ENCODE data around the gene PELI2.
A peak's percentile ranks its signal among the peaks of the same experiment; 100 is the strongest.

Gene PELI2

DNA sequence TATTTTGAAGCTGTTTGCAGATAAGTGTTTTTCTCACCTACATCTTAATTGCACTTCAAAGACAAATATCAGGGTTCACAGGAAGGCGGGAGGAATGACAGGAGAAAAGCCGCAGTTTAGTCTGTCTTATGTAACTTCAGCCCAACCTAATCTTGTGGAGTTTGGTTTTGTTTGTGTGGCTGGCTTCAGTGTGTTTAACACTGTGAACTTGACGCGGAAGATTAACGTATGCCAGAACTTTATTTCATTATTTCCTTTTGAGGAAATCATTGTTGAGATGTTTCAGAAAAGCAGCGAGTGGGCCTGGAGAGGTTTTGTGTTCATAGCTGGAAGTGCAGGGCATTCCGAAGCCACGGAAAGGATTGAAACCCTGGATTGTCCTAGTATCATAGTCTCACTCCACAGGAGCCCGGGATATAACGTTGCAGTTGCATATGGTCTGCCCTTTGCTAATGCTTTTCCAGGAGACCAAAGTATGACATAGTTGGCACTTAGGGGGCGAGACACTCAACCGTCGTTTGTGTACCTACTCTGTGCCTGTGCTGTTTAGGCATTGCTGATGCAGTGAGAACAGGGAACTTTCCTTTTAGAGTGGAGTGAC lies 2.0 kb downstream of the PELI2 start:
- DNase-seq: no peak

DNA sequence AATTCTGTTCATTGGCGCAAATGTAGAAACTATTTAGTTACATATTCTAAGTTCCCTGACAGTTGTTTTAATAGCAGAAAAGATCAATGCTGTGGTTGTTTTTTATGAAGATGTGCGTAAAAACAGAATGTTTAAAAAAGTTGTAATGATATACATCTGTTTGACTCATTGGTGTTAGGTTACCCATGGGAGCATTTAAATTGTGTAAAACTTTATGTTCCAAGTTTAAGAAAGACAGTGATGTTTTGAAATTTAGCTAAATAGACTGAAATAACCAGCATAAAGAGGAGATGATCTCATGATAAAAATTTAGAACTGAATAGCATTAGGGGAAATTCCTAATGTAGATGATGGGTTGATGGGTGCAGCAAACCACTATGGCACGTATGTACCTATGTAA lies 3.6 kb downstream of the PELI2 start:
- no peak for DNase-seq

DNA sequence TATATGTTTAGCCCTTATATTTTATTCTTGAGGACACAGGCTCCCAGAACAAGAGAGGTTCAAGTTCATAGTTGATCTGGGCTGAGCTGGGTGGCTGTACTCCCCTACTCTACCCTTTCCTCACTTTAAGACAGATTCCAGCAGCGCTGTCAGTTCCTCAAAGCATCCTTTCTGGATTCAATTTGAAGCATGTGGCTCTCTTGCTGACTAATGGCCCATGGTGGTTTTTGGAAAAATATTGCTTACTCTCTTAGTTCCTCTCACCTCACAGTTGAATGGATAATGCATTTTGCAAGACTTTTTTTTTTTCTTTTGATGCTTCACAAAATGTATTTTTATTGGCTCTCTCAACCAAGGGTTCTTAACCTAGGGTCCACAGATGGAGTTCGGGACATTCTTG lies 4.1 kb downstream of the PELI2 start:
- no peak for DNase-seq

DNA sequence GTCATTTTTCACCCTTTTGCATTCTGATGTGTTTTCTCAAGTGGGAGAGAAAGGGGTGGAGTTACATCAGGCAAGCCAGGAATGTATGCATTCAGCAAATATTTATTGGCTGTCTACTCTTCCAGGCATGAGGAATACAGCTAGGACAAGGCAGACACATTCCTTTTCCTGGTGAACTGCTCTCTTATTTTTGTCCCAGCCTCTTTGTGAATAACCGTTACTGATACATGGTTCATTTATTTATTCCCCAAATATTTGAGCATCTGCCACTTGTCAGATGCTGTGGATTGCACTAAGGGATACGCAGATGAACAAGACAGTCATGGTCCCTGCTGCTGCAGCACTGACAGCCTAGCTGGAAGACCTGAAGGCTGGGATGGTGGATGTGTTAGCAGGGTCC lies 6.1 kb downstream of the PELI2 start:
- no peak for DNase-seq

DNA sequence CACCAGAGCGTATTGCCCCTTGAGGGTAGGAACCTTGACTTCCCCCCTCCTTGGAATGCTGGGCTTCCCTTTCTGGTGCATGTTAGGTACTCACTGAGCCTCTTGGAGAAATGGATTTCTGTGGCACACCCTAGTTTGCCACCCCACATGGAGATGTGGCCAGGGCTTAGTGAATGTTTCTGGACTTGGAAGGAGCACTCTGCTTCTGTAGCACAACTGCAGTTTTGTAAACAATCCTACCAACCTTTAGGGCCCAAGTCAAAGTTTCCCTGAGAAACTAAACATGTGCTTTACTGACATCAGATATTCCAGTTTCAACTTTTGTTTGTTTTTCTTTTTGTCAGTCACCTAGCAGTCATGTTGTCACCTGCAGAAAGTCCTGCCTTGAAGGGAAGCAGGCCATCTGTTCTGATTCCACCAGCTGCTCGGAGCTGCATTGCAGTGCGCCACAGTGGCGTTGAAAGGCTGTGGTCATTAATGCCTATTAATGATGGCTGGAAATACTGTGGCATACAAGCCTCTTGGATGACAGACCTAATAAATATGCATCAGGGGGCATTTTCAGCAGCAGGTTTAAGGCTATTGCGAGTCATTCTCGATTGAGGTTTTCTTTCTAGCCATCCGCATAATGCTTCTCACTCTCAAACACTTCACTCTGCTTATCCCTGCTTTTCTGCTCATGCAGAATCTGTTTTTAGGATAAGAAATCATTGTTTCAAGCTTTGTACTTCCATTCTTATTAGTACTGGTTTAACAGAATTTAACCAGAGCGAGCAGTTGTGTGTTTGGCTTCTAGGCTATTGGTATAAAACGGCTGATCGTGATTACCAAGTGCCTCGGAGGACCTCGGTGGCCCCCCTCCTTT lies 7.8 kb downstream of the PELI2 start:
- no peak for DNase-seq

DNA sequence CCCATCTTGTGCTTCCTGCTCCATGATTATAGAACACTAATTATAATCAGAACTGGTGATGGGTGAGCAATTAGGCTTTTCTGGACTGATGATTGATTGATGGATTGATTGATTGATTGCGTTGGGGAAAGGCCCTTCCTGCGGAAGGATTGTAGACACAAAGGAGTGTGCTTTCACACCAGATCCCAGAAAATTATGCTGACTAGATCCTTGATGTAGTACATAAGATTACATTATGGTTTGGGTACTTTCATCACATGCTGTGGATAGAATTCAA lies 8.4 kb downstream of the PELI2 start:
- no peak for DNase-seq

DNA sequence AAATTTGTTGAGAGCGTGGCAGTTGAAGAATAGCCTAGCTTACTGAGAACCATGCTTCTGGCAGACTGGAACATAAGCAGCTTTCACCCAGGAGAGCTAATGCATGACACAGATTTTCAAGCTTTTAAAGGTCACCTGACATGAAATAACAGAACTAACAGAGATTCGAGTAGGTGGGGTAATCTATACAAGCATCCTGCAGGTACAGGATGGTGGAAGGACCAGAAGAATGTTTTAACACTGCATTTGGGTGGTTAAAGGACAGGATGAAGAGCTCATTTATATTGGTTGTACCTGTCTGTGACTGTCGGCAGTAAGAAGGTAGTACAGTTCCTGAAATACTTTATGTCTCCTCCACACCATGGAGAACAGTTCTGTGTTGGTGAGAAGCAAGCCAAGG lies 8.9 kb downstream of the PELI2 start:
- DNase-seq: no peak

DNA sequence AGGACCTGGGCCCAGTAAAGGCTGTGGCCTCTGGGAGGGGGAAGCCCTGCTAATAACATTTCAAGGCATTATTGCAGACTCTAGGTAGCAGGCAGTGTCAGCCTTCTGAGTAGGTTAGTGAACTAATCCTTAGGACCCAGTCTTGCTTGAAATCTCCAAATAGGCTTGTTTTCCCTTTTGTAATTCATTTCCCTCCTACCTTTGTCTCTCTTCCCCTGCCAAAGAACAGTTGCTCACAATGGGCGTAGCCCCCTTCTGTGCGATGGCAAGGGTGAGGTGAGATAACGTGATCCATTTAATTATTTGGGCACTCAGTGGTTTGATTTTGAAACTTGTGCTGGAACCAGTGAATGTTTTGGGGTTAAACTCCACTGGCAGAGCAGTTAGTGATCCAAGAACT lies 10.9 kb downstream of the PELI2 start:
- no peak for DNase-seq

DNA sequence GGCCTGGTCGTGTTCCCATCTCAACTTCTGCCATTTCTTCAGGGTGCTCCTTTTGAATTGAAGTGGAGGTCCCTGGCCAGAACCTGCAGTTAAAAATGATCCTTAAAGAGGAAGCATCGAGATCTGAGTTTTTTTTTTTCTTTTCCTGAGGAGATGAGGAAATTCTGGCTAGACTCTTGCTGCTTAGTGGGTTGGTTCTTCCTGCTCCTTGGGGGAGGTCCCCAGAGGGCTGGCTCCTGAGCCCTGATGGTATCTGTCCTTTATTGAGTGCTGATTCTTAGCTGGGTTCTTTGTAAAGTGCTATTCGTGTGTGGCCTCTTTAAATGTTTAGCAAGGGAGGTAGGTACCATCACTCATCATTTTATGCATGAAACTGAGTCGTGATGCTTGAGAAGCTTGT lies 11.7 kb downstream of the PELI2 start:
- no peak for DNase-seq

DNA sequence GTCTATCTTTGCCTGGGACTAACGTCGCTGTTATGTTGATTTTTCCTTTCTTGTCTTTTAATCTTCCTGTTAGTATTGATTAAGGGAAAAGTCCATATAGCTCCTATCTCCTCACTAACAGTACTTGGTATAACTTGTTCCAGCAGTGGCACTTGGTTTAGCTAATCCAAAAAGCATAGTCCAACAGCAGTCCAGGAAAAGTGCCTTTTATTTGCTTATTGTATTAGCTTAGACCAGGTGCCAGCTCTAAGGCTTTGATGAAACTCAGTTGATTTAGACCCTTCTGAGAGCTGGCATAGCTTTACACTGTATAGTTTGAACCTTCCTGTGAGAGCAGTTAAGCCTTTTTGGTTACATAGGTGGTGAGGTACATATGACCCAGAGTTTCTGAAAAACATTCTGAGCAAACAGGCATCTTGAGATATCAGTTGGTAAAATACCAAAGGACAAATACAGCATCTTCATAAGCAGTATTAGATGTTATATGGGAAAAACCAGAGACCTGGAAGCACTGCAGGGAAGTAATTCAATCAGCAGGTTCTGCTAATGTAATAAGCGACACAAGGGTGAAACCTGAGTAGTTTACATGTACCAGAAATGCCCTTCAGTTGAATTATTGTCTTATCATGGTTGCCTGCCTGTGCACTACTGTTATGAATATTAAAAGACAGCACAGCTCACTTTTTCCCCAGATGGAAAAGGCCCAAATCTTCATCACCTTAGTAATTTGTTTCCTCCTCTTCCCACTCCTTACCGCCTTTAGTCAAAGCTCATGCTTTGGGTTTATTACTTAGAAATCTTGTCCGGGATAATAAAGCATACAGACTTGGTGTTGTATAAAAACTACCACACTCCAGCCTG lies 13.0 kb downstream of the PELI2 start:
- DNase-seq: peak; percentile 33

DNA sequence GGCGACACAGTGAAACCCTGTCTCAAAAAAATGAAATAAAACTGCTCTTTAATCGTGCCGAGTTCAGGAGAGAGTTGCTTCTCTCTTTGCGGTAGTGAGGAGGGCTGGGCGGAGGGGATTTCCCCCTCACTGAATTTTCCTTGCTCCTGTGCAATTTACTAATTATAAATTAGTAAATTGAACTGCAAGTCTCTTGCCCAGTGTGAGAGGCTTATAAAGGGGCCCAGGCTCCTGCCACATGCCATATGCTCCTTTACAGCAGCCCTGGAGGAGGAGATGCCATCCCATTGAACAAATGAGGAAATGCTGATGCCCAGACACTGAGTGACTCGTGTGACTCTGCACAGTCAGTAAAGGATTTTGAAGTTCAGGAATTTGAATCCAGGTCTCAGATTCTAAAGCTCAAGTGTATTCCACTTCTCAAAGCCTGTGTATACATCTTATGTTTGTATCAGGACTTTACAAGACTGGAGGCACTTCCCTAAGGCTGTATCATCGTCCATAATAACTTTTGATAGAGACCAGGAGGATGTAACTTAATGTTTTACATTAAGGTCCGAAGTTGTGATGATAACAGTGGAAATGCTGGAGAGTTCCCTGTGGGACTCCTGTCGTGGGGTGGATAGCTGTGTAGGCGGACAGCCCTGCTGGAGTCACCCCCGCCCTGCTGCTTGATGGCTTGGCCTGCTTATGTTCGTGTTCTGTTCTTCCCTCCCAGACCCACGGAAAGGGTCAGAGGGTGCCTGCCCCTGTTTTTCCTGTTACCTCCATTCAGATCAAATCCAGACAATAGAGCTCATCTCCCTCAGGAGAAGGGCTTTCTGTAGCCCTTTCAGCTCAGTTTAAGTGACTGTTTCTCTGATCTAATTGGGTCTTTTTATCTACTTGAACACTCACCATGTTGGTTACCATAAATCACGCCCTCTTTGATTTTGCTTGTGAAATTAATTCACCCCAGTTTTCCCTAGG lies 13.9 kb downstream of the PELI2 start:
- DNase-seq: no peak

DNA sequence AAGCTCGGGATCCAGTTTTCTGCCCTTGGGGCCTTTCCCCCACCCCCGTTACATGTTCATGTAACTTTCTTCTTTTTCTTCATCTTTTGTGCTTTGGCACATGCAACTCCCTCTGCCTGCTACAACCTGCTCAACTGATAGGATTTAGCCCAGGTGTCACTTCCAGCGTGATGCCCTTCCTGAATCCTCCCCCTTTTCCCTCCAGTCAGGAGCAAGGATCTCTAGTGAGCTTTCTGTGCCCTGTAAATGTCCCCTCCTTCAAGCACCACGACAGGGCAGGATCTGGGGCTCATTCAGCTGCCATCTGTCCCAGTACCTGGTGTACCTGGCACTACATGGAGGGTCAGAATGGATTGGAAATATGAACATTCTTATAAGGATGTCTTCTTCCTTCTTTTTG lies 15.3 kb downstream of the PELI2 start:
- no peak for DNase-seq

DNA sequence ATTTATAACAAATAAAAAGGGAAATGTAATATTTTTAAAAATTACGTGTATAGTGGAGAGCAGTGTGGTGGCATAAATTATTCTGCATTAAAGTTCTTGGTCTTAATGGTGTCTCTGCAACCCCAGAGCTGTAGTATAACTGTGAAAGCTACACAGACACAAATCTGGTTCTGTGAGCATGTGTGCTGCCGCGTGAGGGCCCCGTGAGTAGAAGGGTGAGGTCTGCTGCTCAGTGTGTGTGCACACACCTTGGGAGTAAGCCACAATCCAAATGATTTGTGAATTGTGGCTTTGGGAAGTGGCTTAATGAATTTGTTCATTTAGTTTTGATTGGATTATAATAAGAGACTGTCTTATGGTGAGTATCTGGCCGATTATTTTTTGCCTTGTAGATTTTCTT lies 16.8 kb downstream of the PELI2 start:
- no peak for DNase-seq

DNA sequence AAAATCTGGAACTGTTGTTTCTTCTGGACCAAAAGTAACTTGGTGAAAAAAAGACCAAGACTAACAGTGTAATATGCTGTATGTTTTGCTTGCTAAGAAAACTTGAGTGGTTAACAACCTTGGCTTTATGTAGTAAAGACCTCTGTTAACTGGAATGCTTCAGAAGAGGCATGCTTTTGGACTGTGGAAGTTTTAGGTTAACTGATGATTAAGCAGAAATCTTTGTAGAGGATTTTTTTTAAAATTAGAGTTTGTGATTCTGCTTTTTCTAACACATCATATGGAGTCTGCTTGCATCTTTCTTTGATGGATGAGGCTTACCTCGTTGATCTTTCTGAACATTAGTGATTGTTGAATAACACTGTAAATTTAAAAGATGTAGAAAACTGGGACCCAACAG lies 17.5 kb downstream of the PELI2 start:
- no peak for DNase-seq

DNA sequence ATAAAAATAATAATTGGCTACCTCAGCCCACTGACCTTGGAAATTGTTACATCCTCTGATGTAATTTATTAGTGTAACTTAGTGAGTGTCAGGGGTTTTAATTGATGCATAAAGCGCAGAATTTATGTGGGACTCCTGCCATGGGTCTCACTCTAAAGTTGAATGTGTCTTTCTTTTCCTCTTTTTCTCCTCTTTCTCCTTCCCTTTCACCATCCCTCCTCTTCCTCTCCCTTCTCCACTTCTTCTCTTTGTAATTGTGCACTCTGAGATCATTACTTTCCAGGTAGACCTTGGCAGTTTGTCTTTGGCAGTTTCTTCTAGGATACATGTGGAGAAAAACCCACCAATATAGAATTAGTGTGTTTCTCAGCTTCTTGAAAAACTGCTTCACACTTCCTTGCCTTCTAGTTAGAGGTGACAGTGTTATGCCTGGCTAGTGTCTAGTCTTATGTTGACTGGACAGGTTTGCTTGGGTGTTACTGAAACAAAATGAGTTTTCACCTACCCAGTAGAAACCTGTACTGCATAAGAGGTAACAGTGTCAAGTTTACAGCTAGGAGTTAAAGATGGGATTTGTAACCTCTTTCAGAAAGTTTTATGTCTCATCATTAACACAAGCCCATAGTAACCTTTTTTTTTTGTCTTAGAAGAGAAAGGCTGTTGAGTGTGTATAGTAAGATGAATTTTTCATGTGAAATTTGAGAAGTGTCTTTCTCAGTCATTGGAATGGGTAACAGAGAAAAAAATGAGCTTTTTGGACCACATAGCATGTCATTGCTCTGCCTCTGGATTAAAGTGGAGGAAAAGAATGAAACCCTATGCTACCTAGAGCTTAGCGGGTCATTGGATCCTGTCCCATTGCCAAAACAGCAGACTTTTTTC lies 18.6 kb downstream of the PELI2 start:
- DNase-seq: no peak

DNA sequence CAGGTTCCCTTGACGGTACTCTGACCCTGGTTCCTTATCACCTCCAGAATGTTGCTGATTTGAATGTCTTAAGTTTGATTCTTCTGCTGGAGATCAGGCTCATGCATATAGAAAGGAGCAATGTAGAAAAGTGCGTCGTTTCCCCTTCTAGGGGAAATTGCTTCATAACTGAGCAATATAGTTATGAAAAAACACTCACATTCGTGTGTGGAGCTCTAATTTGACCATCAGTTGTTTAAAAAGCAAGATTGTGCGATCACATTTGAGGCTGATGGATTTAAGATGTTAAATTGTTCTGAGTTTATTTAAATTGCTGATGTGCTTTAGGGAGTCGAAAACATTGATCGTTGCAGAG lies 19.2 kb downstream of the PELI2 start:
- no peak for DNase-seq

DNA sequence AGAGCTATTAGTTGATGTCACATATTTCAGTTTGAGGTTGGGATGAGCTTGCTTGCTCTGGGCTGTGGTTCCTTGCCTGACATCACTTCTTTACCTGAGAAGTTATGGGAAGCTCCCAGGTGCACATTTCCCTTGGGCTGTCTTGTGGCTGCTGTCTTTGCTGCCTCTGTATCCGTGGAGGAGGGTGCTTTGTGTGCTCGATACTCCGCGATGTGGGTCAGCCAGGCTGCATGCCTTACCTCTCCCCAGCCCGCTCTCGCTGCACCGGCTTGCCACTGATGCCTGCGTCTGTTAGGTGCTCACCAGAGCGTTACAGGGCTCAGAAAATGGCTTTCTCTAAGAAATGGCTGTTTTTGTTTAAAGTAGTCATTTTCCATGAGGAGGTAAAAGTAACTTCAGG lies 19.6 kb downstream of the PELI2 start:
- no peak for DNase-seq

DNA sequence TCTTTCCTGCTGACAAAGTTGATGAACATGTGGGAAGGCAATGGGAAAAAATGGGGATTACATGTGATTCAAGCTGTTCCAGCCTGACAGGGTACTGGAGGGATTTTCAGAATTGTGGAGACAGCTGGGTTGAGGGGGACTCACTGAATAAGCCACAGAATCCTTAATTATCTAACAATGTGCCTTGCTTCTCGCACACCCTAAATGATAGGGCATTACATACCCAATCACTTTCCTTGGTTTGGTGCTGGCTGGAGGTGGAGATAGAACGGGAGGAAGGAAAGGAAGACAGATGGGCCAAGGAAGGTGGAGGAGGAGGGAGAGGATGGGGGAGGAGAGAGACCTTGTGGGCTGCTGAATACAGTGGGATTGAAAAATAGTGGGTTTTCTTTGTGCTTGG lies 20.7 kb downstream of the PELI2 start:
- no peak for DNase-seq

DNA sequence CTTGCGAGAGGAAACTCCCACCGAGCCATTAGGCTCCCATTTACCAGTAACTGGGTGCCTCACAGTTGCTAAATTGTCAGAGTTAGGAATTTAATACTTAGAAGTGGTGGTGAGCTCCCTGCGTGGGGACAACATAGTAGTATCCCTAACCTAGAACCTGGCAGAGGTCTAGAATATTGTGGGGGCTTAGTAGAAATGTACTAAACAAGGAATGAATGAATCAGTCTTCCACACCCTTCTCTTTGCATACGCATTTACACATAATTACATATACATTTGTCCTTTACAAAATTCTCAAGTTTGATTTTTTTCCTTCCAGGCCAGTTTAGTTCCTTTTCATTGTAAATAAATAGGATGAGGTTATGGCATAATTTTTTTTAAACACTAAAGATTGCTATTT lies 24.1 kb downstream of the PELI2 start:
- DNase-seq: no peak

DNA sequence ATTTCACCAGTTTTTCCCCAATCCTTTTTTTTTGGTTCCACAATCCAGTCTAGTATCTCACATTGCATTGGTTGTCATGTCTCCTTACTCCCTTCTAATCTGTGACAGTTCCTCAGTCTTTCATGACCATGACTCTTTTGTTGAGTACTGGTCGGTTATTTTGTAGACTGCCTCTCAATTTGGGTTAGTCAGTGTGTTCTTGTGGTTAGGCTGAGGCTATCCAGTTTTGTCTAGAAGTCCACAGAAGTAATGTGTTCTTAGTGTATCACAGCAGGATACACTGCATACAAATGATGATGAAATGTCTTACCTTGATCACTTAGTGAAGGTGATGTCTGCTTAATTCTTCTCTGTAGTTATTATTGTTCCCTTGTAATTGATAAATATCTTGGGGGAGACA lies 24.8 kb downstream of the PELI2 start:
- DNase-seq: no peak

DNA sequence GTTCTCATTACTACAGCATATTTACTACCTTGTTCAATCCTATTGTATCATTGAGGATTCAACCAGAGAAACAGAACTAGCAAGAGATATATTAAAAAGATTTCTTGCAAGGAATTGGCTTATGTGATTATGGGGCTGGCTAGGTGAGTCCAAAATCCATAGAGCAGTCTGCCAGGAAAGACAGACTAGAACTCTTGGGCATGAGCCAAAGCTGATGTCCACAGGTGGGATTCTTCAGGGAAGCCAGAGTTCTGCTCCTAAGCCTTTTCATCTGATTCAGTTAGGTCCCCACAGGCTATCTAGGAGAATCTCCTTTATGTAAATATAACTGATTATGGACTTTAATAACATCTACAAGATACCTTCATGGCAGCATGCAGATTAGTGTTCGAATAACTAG lies 26.0 kb downstream of the PELI2 start:
- no peak for DNase-seq

DNA sequence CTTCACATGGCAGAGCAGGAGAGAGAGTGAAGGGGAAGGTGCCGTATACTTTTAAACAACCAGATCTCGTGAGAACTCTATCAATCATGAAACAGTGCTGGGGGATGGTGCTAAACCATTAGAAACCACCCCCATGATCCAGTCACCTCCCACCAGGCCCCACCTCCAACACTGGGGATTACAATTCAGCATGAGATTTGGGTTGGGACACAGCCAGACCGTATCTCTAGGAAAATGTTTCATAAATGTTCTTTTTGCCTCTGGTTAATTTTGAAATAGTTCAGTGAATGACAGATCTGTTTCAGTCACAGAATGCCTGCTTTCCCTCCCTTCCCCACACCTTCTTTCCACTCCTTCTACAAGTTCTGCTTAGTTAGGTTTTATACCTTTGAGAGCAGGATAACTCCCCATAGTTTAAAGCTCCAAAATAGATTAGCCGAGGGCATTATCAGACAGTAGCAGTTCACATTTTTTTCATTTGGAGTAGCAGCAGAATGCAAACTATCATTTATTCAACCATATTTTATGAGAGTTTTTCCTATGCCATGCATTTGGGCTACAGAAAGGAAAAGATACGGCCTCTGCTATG lies 27.1 kb downstream of the PELI2 start:
- DNase-seq: no peak

Measured in stimulated activated CD4-positive, alpha-beta T cell treated with anti-CD3 and anti-CD28 coated beads, Interleukin-4, amount 100 ng/mL, for 24 hours (primary cell).